GM18498 (cell line): Measurements from ENCODE around the gene ABCA7.
A peak's percentile ranks its signal among the peaks of the same experiment; 100 is the strongest.
"Not testable (repeated sequence)": the region's sequence is repeated elsewhere in the genome, so short reads cannot be mapped to it uniquely, and the experiment has no call there.

Experiments
- ATAC-seq: cut with Tn5 transposase; IDR thresholded peaks from one replicate; pipeline ENCODE4 v1.9.1; 2021; ENCODE audit warnings: mild to moderate bottlenecking, moderate library complexity; ENCODE audit not compliant: unreplicated experiment

The ABCA7 gene

DNA sequence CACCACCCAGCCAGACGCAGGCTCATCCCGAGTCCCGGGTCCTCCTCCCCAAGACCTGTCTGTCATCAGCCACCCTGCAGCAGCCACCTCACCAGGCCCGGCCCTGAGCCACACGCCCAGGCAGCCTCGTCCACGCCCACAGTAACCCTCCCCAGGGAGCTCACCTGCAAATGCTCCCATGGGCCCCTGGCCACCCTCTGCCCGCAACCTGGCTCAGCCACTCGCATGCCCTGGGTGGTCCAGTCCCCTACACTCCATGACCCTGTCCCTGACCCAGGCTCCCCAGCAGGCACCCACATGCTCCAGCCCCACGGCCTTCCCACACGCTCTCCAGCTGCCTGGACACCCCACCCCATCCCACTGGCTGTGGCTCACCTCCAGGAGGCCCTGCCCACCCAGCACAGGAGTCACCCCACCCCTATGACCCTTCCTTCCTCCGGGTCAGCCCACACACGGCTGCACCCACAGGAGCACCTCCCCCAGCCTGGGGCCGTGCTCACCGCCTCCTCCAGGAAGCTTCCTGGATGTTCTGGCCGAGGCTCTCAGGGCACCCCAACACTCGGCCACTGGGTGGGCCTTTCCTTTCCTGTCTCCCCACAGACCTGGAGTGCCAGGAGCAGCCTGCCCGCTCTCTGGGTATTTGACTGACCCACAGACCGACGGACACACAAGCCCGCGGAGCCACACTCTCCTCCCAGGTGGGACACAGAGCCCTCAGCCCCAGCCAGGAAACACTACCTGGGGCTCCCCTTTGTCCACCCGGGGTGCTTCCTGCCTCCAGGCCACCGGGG is 22.6 kb upstream of the ABCA7 start:
- no peak for ATAC-seq

GRCh38 chr19:1017906-1018305 is 22.0 kb upstream of the ABCA7 start:
- ATAC-seq: no peak

DNA sequence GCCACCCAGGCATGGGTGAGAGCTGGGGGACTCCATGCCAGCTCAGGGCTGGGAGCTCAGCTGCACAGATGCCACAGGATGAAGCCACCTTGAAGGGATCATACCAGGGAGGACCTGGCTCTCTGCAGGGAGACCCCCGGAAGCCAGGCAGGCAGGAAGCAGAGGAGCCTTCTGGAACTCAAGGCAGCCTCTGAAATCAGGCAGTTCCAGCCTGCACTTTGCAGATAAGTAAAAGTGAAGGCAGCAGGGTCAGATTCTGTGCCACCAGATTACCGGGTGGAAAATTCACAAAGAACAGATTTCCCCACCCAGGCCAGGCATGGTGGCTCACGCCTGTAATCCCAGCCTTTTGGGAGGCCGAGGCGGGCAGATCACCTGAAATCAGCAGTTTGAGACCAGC is 21.5 kb upstream of the ABCA7 start:
- no peak for ATAC-seq

DNA sequence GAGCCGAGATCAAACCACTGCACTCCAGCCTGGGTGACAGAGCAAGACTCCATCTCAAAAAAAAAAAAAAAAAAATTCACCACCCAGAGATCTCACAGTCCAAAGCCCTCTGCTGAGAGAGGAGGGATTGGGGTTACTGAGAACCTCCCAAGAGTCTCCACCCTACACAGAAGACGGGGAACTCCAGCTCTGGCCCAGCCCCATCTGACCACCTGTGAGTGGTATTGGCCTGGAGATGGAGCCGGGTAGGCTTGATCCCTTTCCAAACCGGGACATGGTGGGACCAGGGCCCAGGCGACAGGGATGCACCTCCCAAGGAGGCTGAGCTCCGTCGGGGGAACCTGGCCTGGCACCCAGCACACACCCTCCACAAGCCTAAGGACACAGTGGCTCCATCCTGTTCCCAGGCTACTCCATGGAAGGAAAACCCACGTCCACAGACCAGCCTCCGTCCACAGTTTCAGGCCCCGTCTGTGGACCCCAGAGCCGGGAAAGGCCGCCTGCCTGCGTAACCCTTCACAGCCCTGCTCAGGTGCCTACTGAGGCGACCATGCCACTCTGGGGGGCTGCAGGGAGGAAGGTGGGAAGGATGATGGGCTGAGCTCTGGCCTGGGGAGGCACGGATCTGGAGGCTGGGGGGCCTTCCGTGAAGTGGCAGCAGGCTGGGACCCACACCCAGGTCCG is 20.8 kb upstream of the ABCA7 start:
- no peak for ATAC-seq

- no peak for ATAC-seq
Measured at GRCh38 chr19:1019616-1019961, 20.3 kb upstream of the ABCA7 start.

DNA sequence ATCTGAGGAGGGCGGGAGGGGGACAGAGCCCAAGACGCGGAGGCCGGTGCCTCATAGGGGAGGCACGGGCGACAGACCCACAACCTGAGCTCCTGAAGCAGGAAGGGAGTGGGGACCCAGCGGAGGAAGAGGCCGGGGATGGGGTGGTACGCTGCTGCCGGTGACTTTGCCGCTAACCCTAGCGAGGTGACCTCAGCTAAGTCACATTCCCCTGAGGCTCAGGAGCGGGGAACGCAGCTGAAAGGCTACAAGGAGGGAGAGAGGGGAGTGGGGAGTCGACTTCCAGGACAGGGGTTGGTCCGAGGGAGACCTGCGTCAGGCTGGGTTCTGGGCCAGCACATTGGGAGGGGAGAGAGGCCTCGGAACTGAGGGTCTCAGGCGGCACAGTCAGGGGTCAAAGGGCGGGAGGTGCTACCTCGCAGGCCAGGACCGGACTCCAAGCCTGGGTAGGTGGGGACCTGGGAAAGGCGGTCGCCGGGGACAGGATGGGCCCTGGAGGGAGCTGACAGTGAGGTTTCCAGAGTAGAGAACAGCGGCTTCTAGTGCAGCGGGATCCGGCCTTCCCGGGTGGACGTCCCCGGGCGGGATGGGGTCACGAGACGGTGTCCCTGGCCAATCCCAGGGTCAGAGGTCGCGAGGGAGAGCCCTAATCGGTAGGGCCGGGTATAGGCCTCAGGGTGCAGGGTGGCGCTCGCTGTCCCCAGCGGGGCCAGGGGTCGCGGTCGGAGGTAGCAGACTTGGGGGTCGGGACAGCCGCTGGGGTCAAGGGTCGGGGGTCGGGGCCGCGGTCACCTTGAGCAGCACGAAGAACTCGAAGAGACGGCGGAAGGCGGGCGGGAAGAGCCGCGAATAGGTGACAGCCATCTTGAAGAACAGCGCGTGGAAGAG is 19.7 kb upstream of the ABCA7 start:
- no peak for ATAC-seq

DNA sequence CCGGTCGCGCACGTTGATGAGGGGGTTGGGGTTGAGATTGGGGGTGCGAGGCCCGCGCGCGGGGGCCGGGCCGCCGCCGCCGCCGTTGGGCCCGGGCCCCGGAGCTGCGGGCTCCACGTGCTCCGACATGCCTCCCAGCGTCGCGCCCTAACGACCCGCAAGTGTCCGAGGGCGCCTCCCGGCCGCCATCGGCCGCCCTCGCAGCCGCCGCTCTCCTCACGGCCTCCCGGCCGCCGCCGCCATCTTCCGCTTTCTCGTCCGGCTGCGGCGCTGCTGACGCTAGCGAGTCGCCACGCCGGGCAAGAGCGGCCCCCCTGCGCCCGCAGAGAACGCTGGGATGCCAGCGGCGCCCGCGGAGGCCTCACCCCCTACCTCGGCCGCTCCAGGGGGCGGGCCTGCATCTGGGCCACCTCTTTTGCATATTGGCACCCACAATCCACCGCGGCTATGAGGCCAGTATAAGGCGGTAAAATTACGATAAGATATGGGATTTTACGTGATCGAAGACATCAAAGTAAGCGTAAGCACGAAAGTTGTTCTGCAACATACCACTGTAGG is 19.0 kb upstream of the ABCA7 start, which contains the start of gene TMEM259:
Gene TMEM259, minus strand, starts transcription at position 256 of the 558 bp plus-strand sequence. Its CDS starts 127 bp downstream, at position 129.
- peak; percentile 88 for ATAC-seq

DNA sequence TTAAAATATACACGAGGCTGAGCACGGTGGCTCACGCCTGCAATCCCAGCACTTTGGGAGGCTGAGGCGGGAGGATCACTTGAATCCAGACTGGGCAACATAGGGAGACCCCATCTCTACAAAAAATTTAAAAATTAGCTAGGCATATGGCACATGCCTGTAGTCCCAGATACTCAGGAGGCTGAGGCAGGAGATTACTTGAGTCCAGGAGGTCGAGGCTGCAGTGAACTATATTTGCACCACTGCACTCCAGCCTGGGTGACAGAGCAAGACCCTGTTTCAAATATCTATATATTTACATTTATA is 16.1 kb upstream of the ABCA7 start:
- not testable (repeated sequence) for ATAC-seq

DNA sequence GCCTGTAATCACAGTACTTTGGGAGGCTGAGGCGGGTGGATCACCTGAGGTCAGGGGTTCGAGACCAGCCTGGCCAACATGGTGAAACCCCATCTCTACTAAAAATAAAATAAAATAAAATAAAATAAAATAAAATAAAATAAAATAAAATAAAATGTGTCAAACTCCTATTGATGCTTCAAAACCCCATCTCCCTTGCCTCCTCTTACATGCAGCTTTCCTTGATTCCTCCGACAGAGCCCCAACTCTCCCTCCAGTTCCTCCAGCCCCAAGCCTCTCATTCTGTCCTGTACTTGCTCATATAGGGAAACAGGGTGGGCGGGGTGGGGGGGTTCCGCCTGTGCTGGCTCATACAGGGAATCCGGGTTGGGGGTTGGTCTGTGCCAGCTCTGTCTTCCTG is 14.8 kb upstream of the ABCA7 start:
- ATAC-seq: not testable (repeated sequence)

DNA sequence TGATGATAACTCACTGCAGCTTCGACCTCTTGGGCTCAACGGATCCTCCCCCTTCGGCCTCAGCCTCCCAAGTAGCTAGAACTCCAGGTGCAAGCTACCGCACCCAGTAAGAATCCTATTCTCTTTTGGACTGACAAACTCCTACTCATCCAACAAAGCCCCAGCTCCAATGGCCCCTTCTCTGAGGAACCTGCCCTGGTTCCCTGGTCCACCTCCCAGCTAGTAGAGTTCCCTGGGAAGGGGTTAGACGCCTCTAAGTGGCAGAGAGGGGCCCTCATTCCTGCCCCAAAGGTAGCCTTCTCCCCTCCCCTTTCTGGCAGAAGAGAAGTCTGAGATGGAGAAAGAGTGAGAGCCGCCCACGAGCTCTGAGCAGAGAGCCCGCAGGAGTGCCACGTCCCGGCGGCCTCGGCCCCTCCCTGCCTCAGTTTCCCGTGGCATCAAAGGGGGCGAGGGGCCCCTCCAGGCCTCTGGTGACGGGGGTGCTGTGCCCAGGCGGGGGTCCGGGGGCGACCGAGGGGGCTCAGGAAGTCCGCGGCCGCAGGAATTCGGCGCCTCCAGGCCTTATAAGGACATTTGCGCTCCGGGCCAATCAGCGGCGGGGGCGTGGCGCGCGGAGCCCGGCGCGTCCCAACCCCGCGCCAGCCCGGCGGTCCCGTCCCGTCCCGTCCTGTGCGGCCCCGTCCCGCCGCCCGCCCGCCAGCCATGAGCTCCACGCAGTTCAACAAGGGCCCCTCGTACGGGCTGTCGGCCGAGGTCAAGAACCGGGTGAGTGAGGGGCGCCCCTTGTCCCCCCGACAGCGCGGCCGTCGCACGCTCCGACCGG is 13.7 kb upstream of the ABCA7 start, which contains the start of gene CNN2:
Gene CNN2, plus strand, starts transcription at position 649 of the 823 bp plus-strand sequence. Its CDS starts 54 bp downstream, at position 703.
- peak; percentile 46 for ATAC-seq

GRCh38 chr19:1026783-1027649 is 12.9 kb upstream of the ABCA7 start:
- no peak for ATAC-seq

DNA sequence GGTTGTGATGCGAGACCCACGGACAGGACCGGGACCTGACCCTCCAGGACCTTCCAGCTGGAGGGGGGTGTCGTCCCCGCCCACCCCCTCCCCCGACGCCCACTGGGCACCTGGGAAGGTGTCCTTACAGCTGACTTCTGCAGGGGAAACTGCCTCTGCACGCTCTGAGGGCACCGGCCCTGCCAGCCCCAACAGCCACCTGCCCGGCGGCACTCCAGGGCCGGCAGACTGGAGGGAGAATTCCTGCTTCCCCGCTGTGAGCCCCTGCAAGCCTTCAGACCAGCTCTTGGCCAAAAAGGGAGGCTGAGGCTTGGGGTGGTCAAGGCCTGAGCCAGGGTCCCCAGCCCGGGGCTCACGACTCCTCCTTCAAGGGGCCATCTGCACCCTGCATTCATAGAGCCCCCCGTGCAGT is 12.3 kb upstream of the ABCA7 start:
- ATAC-seq: no peak

- ATAC-seq: no peak
Measured at GRCh38 chr19:1028062-1028926, 11.6 kb upstream of the ABCA7 start.

- no peak for ATAC-seq
Measured at GRCh38 chr19:1032264-1032867, 7.5 kb upstream of the ABCA7 start.

- no peak for ATAC-seq
Measured at GRCh38 chr19:1035998-1036621, 3.8 kb upstream of the ABCA7 start.

GRCh38 chr19:1037621-1038064 is 2.3 kb upstream of the ABCA7 start:
- no peak for ATAC-seq

DNA sequence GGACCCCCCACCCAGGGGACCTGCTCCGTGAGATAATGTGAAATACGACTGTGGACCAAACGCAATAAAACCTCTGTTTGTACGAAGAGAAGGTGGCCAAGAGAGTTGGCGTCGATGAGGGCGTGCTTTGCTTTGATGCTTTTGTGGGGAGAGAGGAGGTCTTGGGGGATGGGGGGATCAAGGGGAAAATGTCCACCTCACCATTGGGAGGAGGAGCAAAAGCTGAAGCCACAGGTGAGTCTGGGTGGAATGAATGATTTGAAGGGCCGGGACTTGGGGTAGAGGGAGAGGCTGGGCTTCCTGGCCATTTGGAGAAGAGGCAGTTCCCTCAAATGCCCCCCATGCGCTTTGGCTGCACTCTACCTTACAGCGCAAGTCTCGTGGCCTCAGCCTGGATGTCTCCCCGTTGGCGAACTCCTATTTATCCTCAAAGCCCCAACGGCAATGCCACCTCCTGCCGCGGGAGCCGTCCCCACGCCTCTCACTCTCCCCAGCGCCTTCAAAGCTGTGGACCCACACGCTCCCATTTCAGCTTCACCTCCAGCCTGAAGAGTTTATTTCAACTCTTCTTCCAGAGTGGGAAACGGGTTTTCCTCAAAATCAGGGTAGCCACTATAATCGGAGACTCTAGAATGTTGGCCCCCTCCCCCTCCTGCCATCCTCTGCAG is 795 bp upstream of the ABCA7 start:
- ATAC-seq: no peak
